ENCODE measurements around the gene ICE2.

The ICE2 gene

DNA sequence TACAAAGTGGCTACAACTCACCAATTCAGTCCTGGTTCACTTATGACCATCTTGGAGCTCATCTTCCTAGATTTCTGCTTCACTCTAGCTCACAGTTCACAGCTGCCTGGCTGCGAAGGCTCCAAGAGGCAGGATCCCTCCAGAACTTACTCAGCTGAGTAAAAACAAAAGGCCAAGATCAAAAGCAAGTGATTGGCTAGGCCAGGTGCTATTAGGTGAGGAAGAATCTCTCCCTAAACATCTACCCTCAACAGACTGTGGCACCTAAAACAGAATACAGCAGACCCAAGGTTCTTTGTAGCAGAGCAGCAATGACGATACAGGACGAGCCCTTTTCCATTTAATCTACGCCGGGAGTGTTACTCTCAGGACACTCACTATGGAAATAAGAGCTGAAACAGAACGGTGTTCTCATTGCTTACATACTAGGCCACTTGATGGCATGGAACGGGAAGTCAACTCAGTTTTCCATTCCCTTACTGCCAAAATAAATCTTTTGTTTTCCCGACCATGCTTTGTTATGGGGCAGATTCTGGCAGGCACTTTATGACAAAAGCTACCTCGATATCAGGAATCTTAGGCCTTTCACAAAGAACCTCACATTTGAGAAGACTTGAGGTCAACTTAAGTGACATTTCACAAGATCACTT lies 901 bp downstream of the ICE2 start:
- peak; percentile 25 for DNase-seq (ENCODE audit: low spot score)
- no peak for TF ChIP-seq CTCF (IDR thresholded peaks at IDR 0.05; ENCODE audit: extremely low read depth, missing control alignments)

GRCh38 chr15:60477164-60477563 lies 1.8 kb downstream of the ICE2 start:
- DNase-seq (ENCODE audit: low spot score) = no peak
- TF ChIP-seq CTCF (IDR thresholded peaks at IDR 0.05; ENCODE audit: extremely low read depth, missing control alignments) = no peak

GRCh38 chr15:60476713-60477112 lies 2.2 kb downstream of the ICE2 start:
- TF ChIP-seq CTCF (IDR thresholded peaks at IDR 0.05; ENCODE audit: extremely low read depth, missing control alignments) = no peak
- DNase-seq (ENCODE audit: low spot score) = no peak

- no peak for TF ChIP-seq CTCF (IDR thresholded peaks at IDR 0.05; ENCODE audit: extremely low read depth, missing control alignments)
- DNase-seq (ENCODE audit: low spot score) = no peak
Observed at GRCh38 chr15:60473135-60473534, 5.8 kb downstream of the ICE2 start.

DNA sequence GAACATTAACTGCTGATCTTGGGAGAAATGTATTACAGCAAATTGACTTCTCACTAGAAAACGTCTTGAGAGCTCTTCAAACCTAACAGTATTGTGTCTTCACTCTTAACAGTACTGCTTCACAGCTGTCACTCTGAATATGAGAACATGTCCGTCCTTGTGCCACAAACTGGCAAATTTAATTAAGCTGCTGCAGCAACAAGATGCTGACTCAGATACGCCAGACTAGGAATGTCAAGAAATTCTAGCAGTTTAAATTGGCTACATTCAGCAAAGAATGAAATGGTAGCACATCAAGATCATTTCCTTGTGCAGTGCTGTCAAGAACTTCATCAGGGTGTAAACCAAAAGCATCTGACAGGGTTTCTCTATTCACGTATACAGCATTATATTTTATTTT lies 7.6 kb downstream of the ICE2 start:
- DNase-seq (ENCODE audit: low spot score) = no peak
- no peak for TF ChIP-seq CTCF (IDR thresholded peaks at IDR 0.05; ENCODE audit: extremely low read depth, missing control alignments)

DNA sequence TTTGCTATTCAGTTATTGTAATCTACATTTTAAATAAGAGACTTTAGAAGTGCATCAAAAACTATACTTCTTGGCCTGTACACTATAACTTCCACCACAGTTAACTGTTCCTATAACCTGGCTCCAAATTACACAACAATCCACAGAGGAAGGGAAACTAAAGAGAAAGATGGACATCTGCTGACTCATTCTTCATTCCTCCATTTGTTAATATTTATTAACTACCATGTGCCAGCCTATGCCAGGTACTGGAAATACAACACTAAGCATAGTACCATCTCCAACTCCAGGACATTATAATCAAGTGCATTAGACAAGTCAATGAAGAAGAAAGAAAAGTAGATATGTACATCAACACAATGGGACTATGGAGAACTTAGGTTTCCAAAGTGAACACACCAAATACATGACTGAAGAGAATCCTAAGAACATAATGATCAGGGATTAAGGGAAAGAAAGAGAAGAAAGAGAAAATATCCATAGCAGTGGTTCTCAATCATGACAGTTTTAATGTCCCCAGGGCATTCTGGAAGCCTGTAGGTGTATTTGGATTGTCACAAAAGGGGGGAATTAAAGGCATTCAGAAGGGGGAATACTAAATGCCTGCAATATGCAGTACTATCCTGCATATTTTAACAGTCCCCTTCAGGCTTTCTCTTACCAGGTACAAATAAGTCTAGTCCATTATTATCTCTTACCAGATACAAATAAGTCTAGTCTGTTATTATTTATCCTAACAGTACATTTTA lies 8.9 kb downstream of the ICE2 start:
- no peak for TF ChIP-seq CTCF (IDR thresholded peaks at IDR 0.05; ENCODE audit: extremely low read depth, missing control alignments)
- no peak for DNase-seq (ENCODE audit: low spot score)

- TF ChIP-seq CTCF (IDR thresholded peaks at IDR 0.05; ENCODE audit: extremely low read depth, missing control alignments) = no peak
- no peak for DNase-seq (ENCODE audit: low spot score)
Observed at GRCh38 chr15:60464836-60465630, 13.9 kb downstream of the ICE2 start.

Measured in GM20000 (cell line).